ENCODE results near the gene IGF1R.

Gene IGF1R

DNA sequence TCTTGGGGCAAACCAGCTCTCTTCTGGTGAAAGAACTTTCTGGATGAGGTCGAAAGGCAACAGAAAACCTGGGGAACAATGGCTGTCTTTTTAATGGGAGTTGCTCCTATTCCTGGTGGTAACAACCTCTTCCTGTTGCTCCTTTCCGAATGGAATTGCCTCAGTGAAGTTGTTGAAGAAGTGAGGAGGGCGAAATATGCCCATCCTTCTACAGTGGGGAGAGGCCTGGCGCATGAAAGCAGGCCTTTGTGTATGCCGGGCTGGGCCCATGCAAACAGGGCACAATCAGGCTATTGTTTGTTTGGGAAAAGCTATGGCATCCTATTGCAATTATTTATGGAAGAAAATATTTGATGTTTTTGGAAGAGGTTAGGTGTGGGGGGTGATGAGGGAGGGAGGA is 166.9 kb downstream of the IGF1R start:
- no peaks in the 10 kb centered on the region for H3K9me3 ChIP-seq
- no peak overlapping the region for H3K27ac ChIP-seq
- no peak overlapping the region for H3K4me3 ChIP-seq (ENCODE audit: low read depth in 1 of 2, low read length in 1 of 2)
- H3K36me3 ChIP-seq: no peaks in the 10 kb centered on the region
- no peaks in the 10 kb centered on the region for H3K27me3 ChIP-seq
- H3K4me1 ChIP-seq (ENCODE audit: control insufficient read depth in 1 of 2, insufficient read depth in 1 of 2, low read depth in 1 of 2, low read length in 1 of 2): peaks cover 0 to 6% of the 10 kb centered on the region in 2 experiments
- TF ChIP-seq, protein P1, sequence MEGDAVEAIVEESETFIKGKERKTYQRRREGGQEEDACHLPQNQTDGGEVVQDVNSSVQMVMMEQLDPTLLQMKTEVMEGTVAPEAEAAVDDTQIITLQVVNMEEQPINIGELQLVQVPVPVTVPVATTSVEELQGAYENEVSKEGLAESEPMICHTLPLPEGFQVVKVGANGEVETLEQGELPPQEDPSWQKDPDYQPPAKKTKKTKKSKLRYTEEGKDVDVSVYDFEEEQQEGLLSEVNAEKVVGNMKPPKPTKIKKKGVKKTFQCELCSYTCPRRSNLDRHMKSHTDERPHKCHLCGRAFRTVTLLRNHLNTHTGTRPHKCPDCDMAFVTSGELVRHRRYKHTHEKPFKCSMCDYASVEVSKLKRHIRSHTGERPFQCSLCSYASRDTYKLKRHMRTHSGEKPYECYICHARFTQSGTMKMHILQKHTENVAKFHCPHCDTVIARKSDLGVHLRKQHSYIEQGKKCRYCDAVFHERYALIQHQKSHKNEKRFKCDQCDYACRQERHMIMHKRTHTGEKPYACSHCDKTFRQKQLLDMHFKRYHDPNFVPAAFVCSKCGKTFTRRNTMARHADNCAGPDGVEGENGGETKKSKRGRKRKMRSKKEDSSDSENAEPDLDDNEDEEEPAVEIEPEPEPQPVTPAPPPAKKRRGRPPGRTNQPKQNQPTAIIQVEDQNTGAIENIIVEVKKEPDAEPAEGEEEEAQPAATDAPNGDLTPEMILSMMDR (IDR thresholded peaks at IDR 0.05): no peak

DNA sequence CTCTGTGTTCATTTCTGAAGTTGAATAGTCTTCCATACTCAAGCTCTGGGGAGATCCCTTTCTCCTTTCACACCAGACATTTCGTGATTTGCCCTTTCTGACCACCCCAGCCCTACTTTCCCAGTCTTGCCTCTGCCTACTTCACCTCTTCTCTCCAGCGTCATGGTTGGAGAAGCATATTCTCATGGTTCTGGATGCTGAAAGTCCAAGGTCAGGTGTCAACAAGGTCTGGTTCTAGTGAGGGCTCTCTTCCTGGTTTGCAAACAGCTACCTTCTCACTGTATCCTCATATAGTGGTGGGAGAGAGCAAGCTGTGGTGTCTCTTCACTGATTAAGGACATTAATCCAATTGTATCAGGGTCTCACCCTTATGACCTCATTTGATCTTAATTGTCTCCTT is 169.4 kb downstream of the IGF1R start:
- Histone ChIP-seq H3K36me3 (no peaks in the 10 kb centered on the region), H3K4me1 (ENCODE audit: control insufficient read depth in 1 of 2, insufficient read depth in 1 of 2, low read depth in 1 of 2, low read length in 1 of 2) (peaks cover 0 to 10% of the 10 kb centered on the region in 2 experiments), H3K27me3 (no peaks in the 10 kb centered on the region), H3K9me3 (no peaks in the 10 kb centered on the region), H3K27ac (no peak overlapping the region), H3K4me3 (ENCODE audit: low read depth in 1 of 2, low read length in 1 of 2) (no peak overlapping the region)
- TF ChIP-seq, protein P1 (IDR thresholded peaks at IDR 0.05): no peak

DNA sequence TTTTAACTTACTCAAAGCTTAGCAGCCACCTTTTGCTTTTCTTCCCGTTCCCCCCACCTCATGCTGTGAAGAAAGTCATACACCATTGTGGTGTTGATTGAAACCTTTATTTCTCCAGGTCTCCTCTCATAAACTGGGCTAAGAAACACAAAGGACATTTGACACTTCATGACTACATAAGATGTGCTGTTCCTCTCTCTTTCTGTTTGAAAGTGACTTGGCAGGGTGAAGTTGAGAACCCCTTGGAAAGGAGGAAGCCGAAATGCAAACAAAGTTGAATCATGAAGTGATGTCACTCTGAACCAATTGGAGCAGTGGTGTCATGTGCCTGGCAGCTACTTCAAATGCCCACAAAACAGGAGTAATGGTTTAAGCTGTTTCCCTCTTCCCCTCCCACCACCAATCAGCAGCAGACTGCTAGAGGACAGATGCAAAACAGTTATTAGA is 174.7 kb downstream of the IGF1R start:
- Histone ChIP-seq H3K4me1 (ENCODE audit: control insufficient read depth in 1 of 2, insufficient read depth in 1 of 2, low read depth in 1 of 2, low read length in 1 of 2) (peaks cover 24 to 34% of the 10 kb centered on the region in 2 experiments), H3K27ac (peak overlapping the region; percentile 90), H3K4me3 (ENCODE audit: low read depth in 1 of 2, low read length in 1 of 2) (peak overlapping the region in 1 of 2 experiments; percentile 8), H3K36me3 (no peaks in the 10 kb centered on the region), H3K9me3 (no peaks in the 10 kb centered on the region), H3K27me3 (no peaks in the 10 kb centered on the region)
- TF ChIP-seq, protein P1 (IDR thresholded peaks at IDR 0.05): peak; percentile 35

DNA sequence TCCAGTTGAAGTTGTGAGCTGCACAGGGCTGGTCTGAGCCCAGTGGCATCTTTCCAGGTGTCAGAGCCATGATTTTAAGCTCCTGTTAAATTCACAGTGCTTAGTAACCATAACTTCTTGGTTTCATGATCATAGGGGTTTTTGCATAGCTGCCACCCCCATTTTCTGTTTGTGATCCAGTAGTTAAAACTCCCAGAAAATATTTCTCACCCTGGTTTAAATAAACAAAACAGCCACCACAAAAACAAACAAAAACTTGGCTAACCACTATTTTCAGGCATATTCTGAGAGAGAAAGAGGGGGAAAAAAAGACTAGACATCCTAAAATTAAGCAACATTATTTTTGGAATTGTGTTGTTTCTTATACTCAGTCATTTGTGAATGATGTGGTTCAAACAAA is 175.3 kb downstream of the IGF1R start:
- Histone ChIP-seq H3K4me3 (ENCODE audit: low read depth in 1 of 2, low read length in 1 of 2) (peak overlapping the region in 1 of 2 experiments; percentile 8), H3K27ac (peak overlapping the region; percentile 90), H3K27me3 (no peaks in the 10 kb centered on the region), H3K9me3 (no peaks in the 10 kb centered on the region), H3K36me3 (no peaks in the 10 kb centered on the region), H3K4me1 (ENCODE audit: control insufficient read depth in 1 of 2, insufficient read depth in 1 of 2, low read depth in 1 of 2, low read length in 1 of 2) (peaks cover 24 to 36% of the 10 kb centered on the region in 2 experiments)
- TF ChIP-seq, protein P1 (IDR thresholded peaks at IDR 0.05): no peak

DNA sequence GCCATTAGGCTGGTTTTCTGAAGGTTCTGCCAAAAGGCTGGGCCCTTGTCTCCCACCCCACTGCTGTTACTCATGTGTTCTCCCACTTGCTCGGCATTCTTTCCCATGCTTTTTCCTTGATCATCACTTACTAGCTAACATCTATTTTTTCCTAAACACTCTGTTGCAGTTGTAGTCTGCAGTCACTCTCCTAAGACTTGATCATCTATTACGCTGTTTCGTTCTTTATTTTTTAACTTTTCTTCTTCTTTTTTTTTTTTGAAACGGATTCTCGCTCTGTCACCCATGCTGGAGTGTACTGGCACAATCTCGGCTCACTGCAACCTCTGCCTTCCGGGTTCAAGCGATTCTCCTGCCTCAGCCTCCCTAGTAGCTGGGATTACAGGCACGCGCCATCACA is 176.3 kb downstream of the IGF1R start:
- no peaks in the 10 kb centered on the region for H3K36me3 ChIP-seq
- H3K4me1 ChIP-seq (ENCODE audit: control insufficient read depth in 1 of 2, insufficient read depth in 1 of 2, low read depth in 1 of 2, low read length in 1 of 2): peaks cover 24 to 36% of the 10 kb centered on the region in 2 experiments
- H3K27me3 ChIP-seq: no peaks in the 10 kb centered on the region
- H3K4me3 ChIP-seq (ENCODE audit: low read depth in 1 of 2, low read length in 1 of 2): no peak overlapping the region
- peak overlapping the region; percentile 90 for H3K27ac ChIP-seq
- H3K9me3 ChIP-seq: no peaks in the 10 kb centered on the region
- TF ChIP-seq, protein P1 (IDR thresholded peaks at IDR 0.05): no peak

DNA sequence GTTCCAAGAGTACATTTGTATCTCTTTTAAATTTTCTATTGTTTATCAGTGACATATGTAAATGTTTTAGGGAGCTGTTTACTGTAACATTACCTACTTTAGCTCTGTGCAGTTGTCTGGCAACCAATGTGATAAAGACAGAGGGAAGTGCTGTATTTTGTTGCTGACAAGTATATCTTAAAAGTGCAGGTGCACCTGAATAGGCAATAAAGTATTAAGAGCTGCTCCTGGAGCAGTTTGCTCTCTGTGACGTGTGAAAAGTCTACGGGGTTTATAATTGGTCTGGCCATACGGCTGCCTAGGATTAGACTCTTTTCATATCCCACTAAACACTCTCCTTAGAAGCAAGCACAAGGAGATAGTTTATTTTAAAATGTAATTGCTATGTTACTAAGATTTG is 178.3 kb downstream of the IGF1R start:
- no peaks in the 10 kb centered on the region for H3K27me3 ChIP-seq
- H3K9me3 ChIP-seq: peaks cover 3% of the 10 kb centered on the region
- TF ChIP-seq, protein P1 (IDR thresholded peaks at IDR 0.05): no peak

More for the DNA sequence above, 178.3 kb downstream of the IGF1R start:
- peaks cover 24 to 36% of the 10 kb centered on the region in 2 experiments for H3K4me1 ChIP-seq (ENCODE audit: control insufficient read depth in 1 of 2, insufficient read depth in 1 of 2, low read depth in 1 of 2, low read length in 1 of 2)
- no peaks in the 10 kb centered on the region for H3K36me3 ChIP-seq
- peak overlapping the region; percentile 67 for H3K27ac ChIP-seq
- no peak overlapping the region for H3K4me3 ChIP-seq (ENCODE audit: low read depth in 1 of 2, low read length in 1 of 2)

All from neutrophil (primary cell).